ENCODE measurements around the gene SMC5.

The SMC5 gene

DNA sequence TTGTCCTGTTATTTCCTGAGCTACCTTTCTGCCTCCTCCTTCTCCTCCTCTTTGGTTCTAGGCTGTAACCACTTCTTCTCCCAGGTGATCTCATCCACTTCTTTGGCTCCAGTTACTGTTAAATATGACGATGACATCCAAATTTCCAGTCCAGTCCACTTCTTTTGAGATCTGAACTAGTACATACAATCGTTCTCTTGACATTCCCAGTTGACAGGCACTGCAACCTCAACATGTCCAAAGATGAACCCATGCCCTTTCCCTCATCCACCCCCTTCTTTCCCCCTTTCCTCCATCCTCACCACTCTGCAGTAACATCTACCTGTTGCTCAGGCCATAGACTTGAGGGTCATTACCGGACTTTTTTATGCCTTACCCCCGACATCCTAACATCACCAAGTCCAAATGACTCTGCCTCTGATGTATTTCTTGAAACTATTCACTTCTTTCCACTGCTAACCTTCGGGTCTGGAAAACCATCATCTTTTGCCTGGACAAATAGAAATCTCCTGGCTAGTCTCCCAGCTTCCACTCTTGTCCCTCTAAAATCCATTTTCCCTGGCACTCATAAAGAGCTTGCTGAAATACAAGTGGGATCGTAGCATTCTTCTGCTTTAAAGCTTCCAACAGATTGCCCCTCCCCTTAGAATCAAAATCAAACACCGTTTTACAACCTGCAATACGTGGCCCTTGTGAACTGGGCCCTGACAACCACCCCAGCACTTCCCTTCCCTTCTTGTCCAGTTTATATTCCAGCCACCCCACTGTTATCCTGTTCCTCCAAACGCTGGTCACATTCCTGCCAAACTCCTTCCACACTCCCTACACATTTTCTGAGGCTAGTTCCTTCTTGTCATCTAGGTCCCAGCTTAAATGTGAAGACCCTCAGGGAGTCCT, 124.2 kb downstream of the SMC5 start:
- H3K14ac ChIP-seq (ENCODE audit: low read length in 2 of 2), result no peak overlapping the region
- no peak overlapping the region for H2AFZ ChIP-seq (ENCODE audit: low read depth, low read length)
- WGBS, result 93% methylated on average over 9 of the region's 9 CpGs
- H3K18ac ChIP-seq (ENCODE audit: low read depth in 1 of 2, low read length in 2 of 2), result no peak overlapping the region
- H4K8ac ChIP-seq (ENCODE audit: low read length), result no peak overlapping the region
- peak; percentile 23 for DNase-seq
- no peak overlapping the region for H2BK5ac ChIP-seq (ENCODE audit: low read depth, low read length, poor library complexity, severe bottlenecking)
- no peaks in the 10 kb centered on the region for H3K4me1 ChIP-seq (ENCODE audit: control insufficient read depth, insufficient read depth, low read depth, low read length)
- no peak overlapping the region for H3K4me3 ChIP-seq (ENCODE audit: insufficient read depth in 1 of 2, low read depth in 1 of 2, low read length in 2 of 2)
- no peak overlapping the region for H2BK15ac ChIP-seq (ENCODE audit: low read depth, poor library complexity, severe bottlenecking)
- no peak overlapping the region for H4K91ac ChIP-seq (ENCODE audit: low read length)
- no peak overlapping the region for H3K4me2 ChIP-seq (ENCODE audit: low read length, poor library complexity, severe bottlenecking)
- H3K27ac ChIP-seq (ENCODE audit: low read length, poor library complexity, severe bottlenecking), result no peak overlapping the region
- H3K79me1 ChIP-seq (replicated peaks; ENCODE audit: low read length, poor library complexity, severe bottlenecking), result peaks cover 4% of the 10 kb centered on the region
- H2AK5ac ChIP-seq (ENCODE audit: low read length, severe bottlenecking), result no peak overlapping the region
- peaks cover 3 to 54% of the 10 kb centered on the region in 2 experiments for H3K36me3 ChIP-seq (ENCODE audit: control insufficient read depth in 1 of 2, insufficient read depth in 2 of 2, low read depth in 1 of 2, low read length in 2 of 2)
- H3K9me3 ChIP-seq (ENCODE audit: control insufficient read depth, low read length), result no peaks in the 10 kb centered on the region
- H3K9ac ChIP-seq (ENCODE audit: low read length), result no peak overlapping the region
- no peak overlapping the region for H2BK120ac ChIP-seq (ENCODE audit: low read depth, low read length)
- no peak overlapping the region for H3K4ac ChIP-seq (ENCODE audit: low read depth in 1 of 2, low read length in 2 of 2)
- H2BK12ac ChIP-seq (ENCODE audit: low read length in 2 of 2), result no peak overlapping the region
- H3K27me3 ChIP-seq (ENCODE audit: control insufficient read depth in 1 of 2, insufficient read depth in 1 of 2, low read length in 2 of 2), result no peaks in the 10 kb centered on the region
- H3K23ac ChIP-seq (ENCODE audit: low read length in 2 of 2), result no peak overlapping the region

DNA sequence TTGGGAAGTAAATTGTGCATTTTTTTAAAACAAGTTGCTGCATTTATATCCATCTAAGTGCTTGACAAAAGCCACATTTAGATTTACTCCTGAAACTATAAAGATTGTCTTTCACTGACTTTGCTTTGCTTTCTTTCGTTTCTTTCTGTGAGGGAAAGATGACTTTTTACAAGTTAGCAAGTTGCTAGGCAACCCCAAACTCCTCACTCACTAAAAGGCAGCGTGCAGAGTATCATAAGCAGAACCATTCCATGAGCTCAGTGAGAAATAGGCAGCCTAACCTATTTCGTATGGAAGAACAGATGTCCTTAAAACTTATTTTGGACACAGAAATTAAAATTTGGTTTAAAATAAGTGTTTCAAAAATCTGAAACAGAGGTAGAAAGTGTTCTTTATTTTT, 126.6 kb downstream of the SMC5 start:
- Histone ChIP-seq H3K4me1 (ENCODE audit: control insufficient read depth, insufficient read depth, low read depth, low read length) (peaks cover 2% of the 10 kb centered on the region), H3K27ac (ENCODE audit: low read length, poor library complexity, severe bottlenecking) (no peak overlapping the region), H3K27me3 (ENCODE audit: control insufficient read depth in 1 of 2, insufficient read depth in 1 of 2, low read length in 2 of 2) (no peaks in the 10 kb centered on the region), H2BK5ac (ENCODE audit: low read depth, low read length, poor library complexity, severe bottlenecking) (no peak overlapping the region), H3K23ac (ENCODE audit: low read length in 2 of 2) (no peak overlapping the region), H3K4ac (ENCODE audit: low read depth in 1 of 2, low read length in 2 of 2) (no peak overlapping the region), H3K79me1 (replicated peaks; ENCODE audit: low read length, poor library complexity, severe bottlenecking) (peaks cover 7% of the 10 kb centered on the region), H2AFZ (ENCODE audit: low read depth, low read length) (no peak overlapping the region), H2BK120ac (ENCODE audit: low read depth, low read length) (no peak overlapping the region), H4K8ac (ENCODE audit: low read length) (no peak overlapping the region), H2BK12ac (ENCODE audit: low read length in 2 of 2) (no peak overlapping the region), H3K18ac (ENCODE audit: low read depth in 1 of 2, low read length in 2 of 2) (no peak overlapping the region), H3K9me3 (ENCODE audit: control insufficient read depth, low read length) (no peaks in the 10 kb centered on the region), H2BK15ac (ENCODE audit: low read depth, poor library complexity, severe bottlenecking) (no peak overlapping the region), H3K4me2 (ENCODE audit: low read length, poor library complexity, severe bottlenecking) (no peak overlapping the region), H3K36me3 (ENCODE audit: control insufficient read depth in 1 of 2, insufficient read depth in 2 of 2, low read depth in 1 of 2, low read length in 2 of 2) (peaks cover 3 to 54% of the 10 kb centered on the region in 2 experiments), H3K14ac (ENCODE audit: low read length in 2 of 2) (no peak overlapping the region), H4K91ac (ENCODE audit: low read length) (no peak overlapping the region), H3K4me3 (ENCODE audit: insufficient read depth in 1 of 2, low read depth in 1 of 2, low read length in 2 of 2) (no peak overlapping the region), H2AK5ac (ENCODE audit: low read length, severe bottlenecking) (no peak overlapping the region), H3K9ac (ENCODE audit: low read length) (no peak overlapping the region)
- 52% methylated on average over 2 of the region's 3 CpGs for WGBS
- DNase-seq, result peak; percentile 6

DNA sequence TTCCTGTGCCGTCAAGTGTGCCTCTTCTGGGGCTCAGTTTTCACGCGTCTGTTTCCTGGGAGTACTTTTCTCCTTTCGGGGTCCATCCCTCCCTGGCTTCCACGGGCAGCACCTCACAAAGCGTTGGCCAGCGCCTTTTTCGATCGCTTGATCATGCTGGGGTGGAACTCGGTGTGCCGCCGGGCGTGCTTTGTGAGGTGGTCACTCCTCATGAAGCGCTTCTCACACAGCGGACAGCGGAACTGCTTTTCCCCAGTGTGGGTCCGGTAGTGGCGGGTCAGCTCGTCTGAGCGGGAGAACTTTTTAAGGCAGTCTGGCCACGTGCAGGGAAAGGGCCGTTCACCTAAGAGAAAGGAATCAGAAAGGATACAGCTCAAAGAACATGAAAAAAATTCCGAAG, 128.9 kb downstream of the SMC5 start:
- no peak overlapping the region for H3K27ac ChIP-seq (ENCODE audit: low read length, poor library complexity, severe bottlenecking)
- H2AFZ ChIP-seq (ENCODE audit: low read depth, low read length), result no peak overlapping the region
- H4K91ac ChIP-seq (ENCODE audit: low read length), result no peak overlapping the region
- no peak overlapping the region for H3K14ac ChIP-seq (ENCODE audit: low read length in 2 of 2)
- no peaks in the 10 kb centered on the region for H3K9me3 ChIP-seq (ENCODE audit: control insufficient read depth, low read length)
- H2BK15ac ChIP-seq (ENCODE audit: low read depth, poor library complexity, severe bottlenecking), result no peak overlapping the region
- H3K9ac ChIP-seq (ENCODE audit: low read length), result no peak overlapping the region
- no peak overlapping the region for H2BK12ac ChIP-seq (ENCODE audit: low read length in 2 of 2)
- H3K4me1 ChIP-seq (ENCODE audit: control insufficient read depth, insufficient read depth, low read depth, low read length), result peaks cover 2% of the 10 kb centered on the region
- H3K27me3 ChIP-seq (ENCODE audit: control insufficient read depth in 1 of 2, insufficient read depth in 1 of 2, low read length in 2 of 2), result no peaks in the 10 kb centered on the region
- H2AK5ac ChIP-seq (ENCODE audit: low read length, severe bottlenecking), result no peak overlapping the region
- no peak overlapping the region for H3K18ac ChIP-seq (ENCODE audit: low read depth in 1 of 2, low read length in 2 of 2)
- WGBS, result 92% methylated on average over 23 of the region's 23 CpGs
- no peak overlapping the region for H2BK120ac ChIP-seq (ENCODE audit: low read depth, low read length)
- DNase-seq, result peak; percentile 23
- no peak overlapping the region for H4K8ac ChIP-seq (ENCODE audit: low read length)
- no peak overlapping the region for H3K4me2 ChIP-seq (ENCODE audit: low read length, poor library complexity, severe bottlenecking)
- no peak overlapping the region for H2BK5ac ChIP-seq (ENCODE audit: low read depth, low read length, poor library complexity, severe bottlenecking)
- no peak overlapping the region for H3K4ac ChIP-seq (ENCODE audit: low read depth in 1 of 2, low read length in 2 of 2)
- H3K79me1 ChIP-seq (replicated peaks; ENCODE audit: low read length, poor library complexity, severe bottlenecking), result peaks cover 12% of the 10 kb centered on the region
- peaks cover 3 to 50% of the 10 kb centered on the region in 2 experiments for H3K36me3 ChIP-seq (ENCODE audit: control insufficient read depth in 1 of 2, insufficient read depth in 2 of 2, low read depth in 1 of 2, low read length in 2 of 2)
- no peak overlapping the region for H3K4me3 ChIP-seq (ENCODE audit: insufficient read depth in 1 of 2, low read depth in 1 of 2, low read length in 2 of 2)
- H3K23ac ChIP-seq (ENCODE audit: low read length in 2 of 2), result no peak overlapping the region

DNA sequence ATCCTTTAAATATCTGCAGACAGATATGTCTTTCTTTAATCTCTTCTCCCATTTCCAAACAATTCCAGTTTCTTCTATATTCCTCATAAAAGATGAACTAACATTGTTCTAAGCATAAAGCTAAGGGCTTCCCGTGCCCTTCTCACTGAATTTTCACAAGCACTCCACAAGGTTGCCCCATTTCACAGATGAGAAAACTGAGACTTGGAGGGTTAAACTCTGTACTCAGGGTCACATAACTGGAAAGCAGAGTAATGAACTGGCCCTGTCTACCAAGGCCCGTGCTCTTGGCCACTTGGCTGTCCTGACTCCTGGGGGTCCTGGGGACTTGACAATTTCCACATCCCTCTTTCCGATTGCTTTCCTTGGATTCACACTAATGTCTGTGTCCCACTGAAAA, 130.4 kb downstream of the SMC5 start:
- no peak overlapping the region for H3K14ac ChIP-seq (ENCODE audit: low read length in 2 of 2)
- no peak overlapping the region for H4K91ac ChIP-seq (ENCODE audit: low read length)
- H2BK15ac ChIP-seq (ENCODE audit: low read depth, poor library complexity, severe bottlenecking), result no peak overlapping the region
- DNase-seq, result no peak
- H2AK5ac ChIP-seq (ENCODE audit: low read length, severe bottlenecking), result no peak overlapping the region
- peaks cover 2% of the 10 kb centered on the region for H3K4me1 ChIP-seq (ENCODE audit: control insufficient read depth, insufficient read depth, low read depth, low read length)
- H2BK120ac ChIP-seq (ENCODE audit: low read depth, low read length), result no peak overlapping the region
- 72% methylated on average over 3 of the region's 3 CpGs for WGBS
- H2BK12ac ChIP-seq (ENCODE audit: low read length in 2 of 2), result no peak overlapping the region
- H3K36me3 ChIP-seq (ENCODE audit: control insufficient read depth in 1 of 2, insufficient read depth in 2 of 2, low read depth in 1 of 2, low read length in 2 of 2), result peaks cover 3 to 35% of the 10 kb centered on the region in 2 experiments
- no peak overlapping the region for H3K4ac ChIP-seq (ENCODE audit: low read depth in 1 of 2, low read length in 2 of 2)
- no peak overlapping the region for H3K4me3 ChIP-seq (ENCODE audit: insufficient read depth in 1 of 2, low read depth in 1 of 2, low read length in 2 of 2)
- no peak overlapping the region for H2BK5ac ChIP-seq (ENCODE audit: low read depth, low read length, poor library complexity, severe bottlenecking)
- no peak overlapping the region for H2AFZ ChIP-seq (ENCODE audit: low read depth, low read length)
- H3K18ac ChIP-seq (ENCODE audit: low read depth in 1 of 2, low read length in 2 of 2), result no peak overlapping the region
- H3K27ac ChIP-seq (ENCODE audit: low read length, poor library complexity, severe bottlenecking), result no peak overlapping the region
- H3K9ac ChIP-seq (ENCODE audit: low read length), result no peak overlapping the region
- no peak overlapping the region for H3K4me2 ChIP-seq (ENCODE audit: low read length, poor library complexity, severe bottlenecking)
- H4K8ac ChIP-seq (ENCODE audit: low read length), result no peak overlapping the region
- peaks cover 15% of the 10 kb centered on the region for H3K79me1 ChIP-seq (replicated peaks; ENCODE audit: low read length, poor library complexity, severe bottlenecking)
- H3K27me3 ChIP-seq (ENCODE audit: control insufficient read depth in 1 of 2, insufficient read depth in 1 of 2, low read length in 2 of 2), result no peaks in the 10 kb centered on the region
- H3K9me3 ChIP-seq (ENCODE audit: control insufficient read depth, low read length), result no peaks in the 10 kb centered on the region
- no peak overlapping the region for H3K23ac ChIP-seq (ENCODE audit: low read length in 2 of 2)

Measured in mesenchymal stem cell (in vitro differentiated cells and primary cell).